GM23338 (cell line): ENCODE data around the gene CBY3. TPM values are rescaled to one million over a fixed set of nuclear protein-coding genes. Genes with fewer than 3 reads are reported as not detected.
"Not testable (repeated sequence)": the region's sequence is repeated elsewhere in the genome, so short reads cannot be mapped to it uniquely, and the experiment has no call there.

ENCODE experiments used
- ATAC-seq: fragments of 200-7000 bp; cut with Tn5 transposase; 3 replicates; pipeline ENCODE4 v1.9.1; 2020
- DNase-seq: peaks from one replicate; pipeline ENCODE4 v3.0.0-alpha.2; 2015; ENCODE audit warnings: low spot score
- H2AFZ ChIP-seq: fragments of 200-600 bp; sonication (generic); 2 replicates; pipeline ENCODE4 v1.8.0; 2016; ENCODE audit warnings: antibody characterized with exemption, mild to moderate bottlenecking, moderate library complexity
- H3F3A ChIP-seq: fragments of 200-600 bp; sonication (generic); replicated peaks from 2 replicates; pipeline ENCODE4 v1.8.0; 2017; ENCODE audit warnings: antibody characterized with exemption, mixed run types, low read depth
- H3K27ac ChIP-seq: fragments of 200-600 bp; sonication (generic); 2 replicates; pipeline ENCODE4 v1.6.1; 2016; ENCODE audit warnings: low read depth
- H3K27me3 ChIP-seq: fragments of 200-600 bp; sonication (generic); 2 replicates; pipeline ENCODE4 v1.8.0; 2016; ENCODE audit warnings: mild to moderate bottlenecking, mixed run types, moderate library complexity; ENCODE audit not compliant: insufficient read depth
- H3K36me3 ChIP-seq: fragments of 200-600 bp; sonication (generic); 2 replicates; pipeline ENCODE4 v1.8.0; 2016; ENCODE audit warnings: mild to moderate bottlenecking; ENCODE audit not compliant: insufficient read depth
- H3K4me1 ChIP-seq: fragments of 200-600 bp; sonication (generic); 2 replicates; pipeline ENCODE4 v1.8.0; 2016; ENCODE audit warnings: mild to moderate bottlenecking, moderate library complexity; ENCODE audit not compliant: insufficient read depth
- H3K4me2 ChIP-seq: fragments of 200-600 bp; sonication (generic); 2 replicates; pipeline ENCODE4 v1.7.1; 2017; ENCODE audit warnings: mixed run types
- H3K4me3 ChIP-seq: fragments of 200-600 bp; sonication (generic); 2 replicates; pipeline ENCODE4 v1.6.1; 2016; ENCODE audit warnings: mixed run types
- H3K79me2 ChIP-seq: fragments of 200-600 bp; sonication (generic); replicated peaks from 2 replicates; pipeline ENCODE4 v1.8.0; 2017; ENCODE audit warnings: mild to moderate bottlenecking; ENCODE audit not compliant: insufficient read depth
- H3K9me2 ChIP-seq: fragments of 200-600 bp; sonication (generic); 2 replicates; pipeline ENCODE4 v1.8.0; 2017; ENCODE audit not compliant: insufficient read depth
- H4K20me1 ChIP-seq: fragments of 200-600 bp; sonication (generic); replicated peaks from 2 replicates; pipeline ENCODE4 v1.8.0; 2017; ENCODE audit warnings: mild to moderate bottlenecking; ENCODE audit not compliant: insufficient read depth
- H3K27ac Mint-ChIP-seq: 2 replicates; pipeline ENCODE4 v1.8.0; 2020; ENCODE audit warnings: inconsistent platforms, mild to moderate bottlenecking, moderate library complexity, mixed read lengths
- H3K27me3 Mint-ChIP-seq: 3 replicates; pipeline ENCODE4 v1.8.0; 2022; ENCODE audit warnings: low read depth, mild to moderate bottlenecking, moderate library complexity, mixed read lengths, inconsistent platforms; ENCODE audit not compliant: insufficient read depth, poor library complexity
- H3K36me3 Mint-ChIP-seq: 3 replicates; pipeline ENCODE4 v1.8.0; 2021; ENCODE audit warnings: low read depth, mild to moderate bottlenecking, inconsistent platforms, moderate library complexity, mixed read lengths
- H3K4me1 Mint-ChIP-seq: 3 replicates; pipeline ENCODE4 v1.8.0; 2020; ENCODE audit warnings: mild to moderate bottlenecking, inconsistent platforms, mixed read lengths
- H3K4me3 Mint-ChIP-seq: 3 replicates; pipeline ENCODE4 v1.8.0; 2021; ENCODE audit warnings: moderate library complexity, mild to moderate bottlenecking, inconsistent platforms, mixed read lengths
- H3K9me3 Mint-ChIP-seq: 3 replicates; pipeline ENCODE4 v1.8.0; 2020; ENCODE audit warnings: moderate library complexity, mild to moderate bottlenecking, inconsistent platforms, mixed read lengths
- CREB1 ChIP-seq: fragments of 250-450 bp; sonication (Bioruptor Pico); IDR thresholded peaks from 2 replicates; pipeline ENCODE4 v1.5.0; 2020; ENCODE audit warnings: low read depth, mild to moderate bottlenecking, moderate library complexity
- EZH2 ChIP-seq: fragments of 200-600 bp; sonication (generic); IDR thresholded peaks from one replicate; pipeline ENCODE4 v1.8.0; 2017; ENCODE audit warnings: antibody characterized with exemption, mild to moderate bottlenecking, low read depth; ENCODE audit not compliant: unreplicated experiment
- EZH2phosphoT487 ChIP-seq: fragments of 200-600 bp; sonication (generic); IDR thresholded peaks from one replicate; pipeline ENCODE4 v1.8.1; 2018; ENCODE audit warnings: antibody characterized with exemption; ENCODE audit not compliant: unreplicated experiment
- JUNB ChIP-seq: IDR thresholded peaks from one replicate; pipeline ENCODE4 v1.6.1; 2016; ENCODE audit warnings: antibody characterized with exemption; ENCODE audit not compliant: unreplicated experiment
- NANOG ChIP-seq: IDR thresholded peaks from 2 replicates; pipeline ENCODE4 v1.6.1; 2016; ENCODE audit warnings: antibody characterized with exemption, borderline replicate concordance
- POLR2AphosphoS5 ChIP-seq: IDR thresholded peaks from 2 replicates; pipeline ENCODE4 v1.6.1; 2016; ENCODE audit warnings: antibody characterized with exemption, low read depth
- STAT1 ChIP-seq: IDR thresholded peaks from one replicate; pipeline ENCODE4 v1.6.1; 2016; ENCODE audit warnings: antibody characterized with exemption; ENCODE audit not compliant: unreplicated experiment
- ZNF114 ChIP-seq: fragments of 250-450 bp; sonication (Bioruptor Pico); IDR thresholded peaks from 2 replicates; pipeline ENCODE4 v1.5.0; 2020; ENCODE audit warnings: mild to moderate bottlenecking, moderate library complexity
- polyA plus RNA-seq: library from polyadenylated mRNA; unstranded; fragments of >200 nt; fragmentation: Nextera tagmentation; extraction: Ambion mirVana; gene quantifications from 2 replicates; pipeline ENCODE4 v1.2.1, GENCODE V29; 2016
- total RNA-seq: library from RNA; depleted of rRNA; stranded (reverse); fragments of >200 nt; shearing (Covaris generic); gene quantifications from 2 replicates; pipeline ENCODE4 v1.2.3, GENCODE V29; 2014
- TF ChIP-seq, protein P1 (sequence below): IDR thresholded peaks from one replicate; pipeline ENCODE4 v1.6.1; 2018; ENCODE audit warnings: antibody characterized with exemption; ENCODE audit not compliant: unreplicated experiment
- TF ChIP-seq, protein P2 (sequence below): IDR thresholded peaks from 2 replicates; pipeline ENCODE4 v1.6.1; 2016; ENCODE audit warnings: antibody characterized with exemption

Gene CBY3
- total and polyA plus RNA-seq, 2 experiments from 2014 or later: 0.37 to 0.52 TPM

DNA sequence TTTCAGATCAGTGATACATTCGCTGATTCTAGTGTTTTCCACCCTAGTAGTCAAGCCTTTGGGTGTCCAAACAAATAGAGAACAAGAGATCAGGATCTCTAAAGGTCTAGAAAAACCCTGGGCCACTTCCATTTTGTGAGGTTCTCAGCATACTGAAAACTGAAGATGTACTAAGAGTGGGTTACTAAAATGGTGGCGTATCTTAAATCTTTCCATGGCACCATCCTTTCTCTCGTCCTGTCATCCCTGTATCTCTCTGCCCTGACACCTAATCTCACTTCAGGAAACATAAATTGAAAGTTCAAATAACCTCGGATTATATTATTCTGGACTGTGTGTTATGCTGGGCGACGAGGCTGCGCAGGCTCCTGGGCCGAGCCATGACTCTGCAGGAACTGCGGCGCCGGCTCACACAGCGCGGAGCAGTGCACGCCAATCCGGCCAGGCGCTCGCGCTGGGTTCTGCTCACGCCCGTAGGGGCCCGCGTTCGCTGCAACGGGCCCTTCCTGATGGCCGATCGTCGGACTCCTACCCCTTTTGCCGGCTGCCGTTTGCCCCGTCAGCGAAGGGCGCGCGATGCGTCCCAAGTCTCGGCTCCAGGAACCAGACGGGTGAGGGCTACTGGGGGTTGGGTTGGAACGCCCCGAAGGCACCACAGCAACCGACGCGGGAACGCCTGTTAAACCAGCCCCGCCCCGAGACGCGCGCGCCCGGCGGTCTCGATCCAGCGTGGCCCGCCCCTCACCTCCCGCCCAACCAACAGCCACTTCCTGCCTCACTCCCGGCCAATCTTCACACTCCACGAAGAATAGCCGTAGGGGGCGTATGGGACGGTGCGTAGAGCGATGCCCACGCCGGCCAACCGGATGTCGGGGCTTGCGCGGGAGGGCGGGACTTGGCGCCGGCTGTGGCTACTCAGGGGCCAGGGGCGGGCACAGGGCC is 17.4 kb upstream of the CBY3 start:
- Mint-ChIP-seq H3K9me3 (no peaks in the 10 kb centered on the region; the same call in 2 of the 3 replicates), H3K4me3 (peak overlapping the region; percentile 99), H3K27me3 (peaks cover 18% of the 10 kb centered on the region), H3K4me1 (peaks cover 13% of the 10 kb centered on the region), H3K27ac (peak overlapping the region; percentile 100), H3K36me3 (peaks cover 33% of the 10 kb centered on the region)
- TF ChIP-seq CREB1 (CRISPR knock-in tag) (peak; percentile 88), POLR2AphosphoS5 (peak; percentile 79; the same call in 1 of the 2 replicates), STAT1 (no peak), EZH2 (no peak), JUNB (no peak)
- Histone ChIP-seq H4K20me1 (peaks cover 29% of the 10 kb centered on the region), H3K27ac (peak overlapping the region; percentile 96), H3K36me3 (peaks cover 5% of the 10 kb centered on the region; the same call in 1 of the 2 replicates), H3F3A (peaks cover 4% of the 10 kb centered on the region; the same call in 1 of the 2 replicates), H3K79me2 (peaks cover 45% of the 10 kb centered on the region), H3K4me1 (peaks cover 15% of the 10 kb centered on the region), H3K27me3 (no peaks in the 10 kb centered on the region; the same call in 1 of the 2 replicates), H2AFZ (peak overlapping the region; percentile 19; the same call in 1 of the 2 replicates), H3K4me3 (peak overlapping the region; percentile 100), H3K9me2 (no peaks in the 10 kb centered on the region), H3K4me2 (peak overlapping the region; percentile 84)
- peak; percentile 94 for ATAC-seq
- DNase-seq: peak; percentile 99

DNA sequence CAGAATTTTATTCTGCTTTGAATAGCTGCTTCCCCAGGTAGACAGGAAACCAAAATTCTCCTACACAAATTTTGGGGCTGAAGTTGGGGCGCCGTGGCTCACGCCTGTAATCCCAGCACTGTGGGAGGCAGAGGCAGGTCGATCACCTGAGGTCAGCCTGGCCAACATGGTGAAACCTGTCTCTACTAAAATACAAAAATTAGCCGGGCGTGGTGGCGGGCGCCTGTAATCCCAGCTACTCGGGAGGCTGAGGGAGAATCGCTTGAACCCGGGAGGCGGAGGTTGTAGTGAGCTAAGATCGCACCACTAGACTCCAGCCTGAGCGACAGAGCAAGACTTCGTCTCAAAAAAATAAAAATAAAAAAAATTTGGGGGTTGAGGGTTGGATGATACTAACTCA is 16.7 kb upstream of the CBY3 start:
- peaks cover 38% of the 10 kb centered on the region for H3K79me2 ChIP-seq
- peaks cover 15% of the 10 kb centered on the region for H3K4me1 ChIP-seq
- Mint-ChIP-seq H3K36me3 (peaks cover 26% of the 10 kb centered on the region), H3K27me3 (peaks cover 18% of the 10 kb centered on the region), H3K4me3 (peak overlapping the region; percentile 99), H3K4me1 (peaks cover 13% of the 10 kb centered on the region), H3K27ac (peak overlapping the region; percentile 100; the same call in 1 of the 2 replicates)
- H3K36me3 ChIP-seq, H3F3A ChIP-seq, H3K9me3 Mint-ChIP-seq, ATAC-seq, H3K9me2 ChIP-seq, H3K27me3 ChIP-seq, DNase-seq, H2AFZ ChIP-seq: not testable (repeated sequence)
- H3K4me3 ChIP-seq: peak overlapping the region; percentile 75
- H3K4me2 ChIP-seq: peak overlapping the region; percentile 84
- H3K27ac ChIP-seq: peak overlapping the region; percentile 96
- H4K20me1 ChIP-seq: peaks cover 24% of the 10 kb centered on the region

DNA sequence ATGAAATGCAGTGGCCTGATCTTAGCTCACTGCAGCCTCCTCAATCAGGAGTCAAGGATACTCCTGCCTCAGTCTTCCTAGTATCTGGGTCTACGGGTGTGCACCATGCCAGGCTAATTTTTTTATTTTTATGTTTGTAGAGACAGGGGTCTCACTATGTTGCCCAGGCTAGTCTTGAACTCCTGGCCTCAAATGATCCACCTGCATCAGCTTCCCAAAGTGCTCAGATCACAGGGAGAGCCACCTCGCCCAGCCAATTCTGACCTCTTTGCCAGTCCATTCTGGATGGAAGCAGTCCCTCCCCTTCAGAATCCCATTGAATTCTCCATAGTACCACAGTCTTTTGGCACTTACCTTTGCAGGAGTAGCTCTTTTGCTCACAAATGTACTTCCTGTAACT is 16.3 kb upstream of the CBY3 start:
- peaks cover 13% of the 10 kb centered on the region for H3K4me1 Mint-ChIP-seq
- H3K4me2 ChIP-seq: 0 out of 2 replicates have a peak overlapping the region, but pooled peaks have one; percentile 84
- no peaks in the 10 kb centered on the region; the same call in 1 of the 2 replicates for H3K27me3 ChIP-seq
- no peak for ATAC-seq
- peak overlapping the region; percentile 96; the same call in 1 of the 2 replicates for H3K27ac ChIP-seq
- peaks cover 18% of the 10 kb centered on the region for H3K27me3 Mint-ChIP-seq
- H3K79me2 ChIP-seq: peaks cover 33% of the 10 kb centered on the region
- peaks cover 21% of the 10 kb centered on the region for H4K20me1 ChIP-seq
- peak overlapping the region; percentile 99 for H3K4me3 Mint-ChIP-seq
- peaks cover 4% of the 10 kb centered on the region; the same call in 1 of the 2 replicates for H3F3A ChIP-seq
- H3K9me3 Mint-ChIP-seq: no peaks in the 10 kb centered on the region
- H3K4me1 ChIP-seq: peaks cover 15% of the 10 kb centered on the region
- no peak overlapping the region for H3K4me3 ChIP-seq
- no peaks in the 10 kb centered on the region for H3K9me2 ChIP-seq
- H3K27ac Mint-ChIP-seq: 0 out of 2 replicates have a peak overlapping the region, but pooled peaks have one; percentile 31
- no peak for DNase-seq
- peaks cover 22% of the 10 kb centered on the region for H3K36me3 Mint-ChIP-seq
- H2AFZ ChIP-seq: no peak overlapping the region
- no peaks in the 10 kb centered on the region for H3K36me3 ChIP-seq
- TF ChIP-seq, protein P1, sequence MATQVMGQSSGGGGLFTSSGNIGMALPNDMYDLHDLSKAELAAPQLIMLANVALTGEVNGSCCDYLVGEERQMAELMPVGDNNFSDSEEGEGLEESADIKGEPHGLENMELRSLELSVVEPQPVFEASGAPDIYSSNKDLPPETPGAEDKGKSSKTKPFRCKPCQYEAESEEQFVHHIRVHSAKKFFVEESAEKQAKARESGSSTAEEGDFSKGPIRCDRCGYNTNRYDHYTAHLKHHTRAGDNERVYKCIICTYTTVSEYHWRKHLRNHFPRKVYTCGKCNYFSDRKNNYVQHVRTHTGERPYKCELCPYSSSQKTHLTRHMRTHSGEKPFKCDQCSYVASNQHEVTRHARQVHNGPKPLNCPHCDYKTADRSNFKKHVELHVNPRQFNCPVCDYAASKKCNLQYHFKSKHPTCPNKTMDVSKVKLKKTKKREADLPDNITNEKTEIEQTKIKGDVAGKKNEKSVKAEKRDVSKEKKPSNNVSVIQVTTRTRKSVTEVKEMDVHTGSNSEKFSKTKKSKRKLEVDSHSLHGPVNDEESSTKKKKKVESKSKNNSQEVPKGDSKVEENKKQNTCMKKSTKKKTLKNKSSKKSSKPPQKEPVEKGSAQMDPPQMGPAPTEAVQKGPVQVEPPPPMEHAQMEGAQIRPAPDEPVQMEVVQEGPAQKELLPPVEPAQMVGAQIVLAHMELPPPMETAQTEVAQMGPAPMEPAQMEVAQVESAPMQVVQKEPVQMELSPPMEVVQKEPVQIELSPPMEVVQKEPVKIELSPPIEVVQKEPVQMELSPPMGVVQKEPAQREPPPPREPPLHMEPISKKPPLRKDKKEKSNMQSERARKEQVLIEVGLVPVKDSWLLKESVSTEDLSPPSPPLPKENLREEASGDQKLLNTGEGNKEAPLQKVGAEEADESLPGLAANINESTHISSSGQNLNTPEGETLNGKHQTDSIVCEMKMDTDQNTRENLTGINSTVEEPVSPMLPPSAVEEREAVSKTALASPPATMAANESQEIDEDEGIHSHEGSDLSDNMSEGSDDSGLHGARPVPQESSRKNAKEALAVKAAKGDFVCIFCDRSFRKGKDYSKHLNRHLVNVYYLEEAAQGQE: no peak
- TF ChIP-seq, protein P2, sequence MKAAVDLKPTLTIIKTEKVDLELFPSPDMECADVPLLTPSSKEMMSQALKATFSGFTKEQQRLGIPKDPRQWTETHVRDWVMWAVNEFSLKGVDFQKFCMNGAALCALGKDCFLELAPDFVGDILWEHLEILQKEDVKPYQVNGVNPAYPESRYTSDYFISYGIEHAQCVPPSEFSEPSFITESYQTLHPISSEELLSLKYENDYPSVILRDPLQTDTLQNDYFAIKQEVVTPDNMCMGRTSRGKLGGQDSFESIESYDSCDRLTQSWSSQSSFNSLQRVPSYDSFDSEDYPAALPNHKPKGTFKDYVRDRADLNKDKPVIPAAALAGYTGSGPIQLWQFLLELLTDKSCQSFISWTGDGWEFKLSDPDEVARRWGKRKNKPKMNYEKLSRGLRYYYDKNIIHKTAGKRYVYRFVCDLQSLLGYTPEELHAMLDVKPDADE: no peak
- TF ChIP-seq NANOG (no peak), ZNF114 (CRISPR knock-in tag) (no peak), STAT1 (no peak), JUNB (no peak), EZH2 (no peak), EZH2phosphoT487 (no peak)
